ENCODE data around the gene NOB1.

The NOB1 gene

GRCh38 chr16:69712277-69712676 is 42.4 kb downstream of the NOB1 start:
- no CpG with 5 or more reads among the region's 4 CpGs for WGBS, 2 donors (ENCODE audit: extremely low coverage in 2 of 2, insufficient read length in 2 of 2, insufficient replicate concordance in 1 of 2)
- H3K36me3 ChIP-seq (replicated peaks in 1 of 2; ENCODE audit: control insufficient read depth in 2 of 2, insufficient read depth in 2 of 2, low read length in 2 of 2): peaks cover 8 to 59% of the 10 kb centered on the region in 2 donors

GRCh38 chr16:69711115-69711740 is 43.5 kb downstream of the NOB1 start:
- Histone ChIP-seq H3K79me1 (ENCODE audit: low read depth, low read length) (no peaks in the 10 kb centered on the region), H3K9ac (ENCODE audit: low read depth, low read length, poor library complexity) (no peak overlapping the region), H2BK12ac (ENCODE audit: low read length) (no peak overlapping the region), H2BK15ac (ENCODE audit: low read length) (no peak overlapping the region), H2BK120ac (ENCODE audit: low read depth, low read length) (no peak overlapping the region), H3K18ac (ENCODE audit: low read length) (no peak overlapping the region), H2AK5ac (ENCODE audit: low read depth, low read length) (no peak overlapping the region), H3K14ac (ENCODE audit: low read length) (no peak overlapping the region), H2AFZ (ENCODE audit: low read length) (no peak overlapping the region), H3K4me2 (ENCODE audit: insufficient read depth, low read length, poor library complexity, severe bottlenecking) (no peak overlapping the region), H3K27ac (replicated peaks; ENCODE audit: low read length) (no peak overlapping the region), H3K4me3 (ENCODE audit: low read length in 2 of 2) (no peak overlapping the region), H2BK5ac (ENCODE audit: low read length) (no peak overlapping the region), H4K8ac (ENCODE audit: low read depth, low read length) (no peak overlapping the region), H3K23ac (ENCODE audit: low read depth, low read length, poor library complexity) (no peak overlapping the region), H4K91ac (ENCODE audit: low read depth, low read length, poor library complexity) (no peak overlapping the region), H3K9me3 (replicated peaks in 1 of 2; ENCODE audit: control insufficient read depth in 2 of 2, insufficient read depth in 1 of 2, low read depth in 1 of 2, low read length in 2 of 2) (no peaks in the 10 kb centered on the region), H3K4ac (ENCODE audit: low read length) (no peak overlapping the region), H3K4me1 (ENCODE audit: control insufficient read depth in 2 of 2, insufficient read depth in 1 of 2, low read depth in 1 of 2, low read length in 2 of 2) (no peaks in the 10 kb centered on the region), H3K36me3 (replicated peaks in 1 of 2; ENCODE audit: control insufficient read depth in 2 of 2, insufficient read depth in 2 of 2, low read length in 2 of 2) (peaks cover 8 to 58% of the 10 kb centered on the region in 2 donors), H3K27me3 (ENCODE audit: control insufficient read depth in 3 of 3, insufficient read depth in 3 of 3, low read depth in 1 of 3, low read length in 3 of 3) (no peaks in the 10 kb centered on the region)
- DNase-seq (ENCODE audit: low spot score): no peak
- WGBS, 2 donors (ENCODE audit: extremely low coverage in 2 of 2, insufficient read length in 2 of 2, insufficient replicate concordance in 1 of 2): no CpG with 5 or more reads among the region's 12 CpGs

More at GRCh38 chr16:69712277-69712676, 42.4 kb downstream of the NOB1 start:
- no peak overlapping the region for H4K91ac ChIP-seq (ENCODE audit: low read depth, low read length, poor library complexity)
- H3K27me3 ChIP-seq (ENCODE audit: control insufficient read depth in 3 of 3, insufficient read depth in 3 of 3, low read depth in 1 of 3, low read length in 3 of 3): no peaks in the 10 kb centered on the region
- no peak overlapping the region for H3K23ac ChIP-seq (ENCODE audit: low read depth, low read length, poor library complexity)
- no peak overlapping the region for H3K18ac ChIP-seq (ENCODE audit: low read length)
- DNase-seq (ENCODE audit: low spot score): no peak
- peak overlapping the region; percentile 71 for H3K14ac ChIP-seq (ENCODE audit: low read length)
- H2BK120ac ChIP-seq (ENCODE audit: low read depth, low read length): no peak overlapping the region
- no peak overlapping the region for H2AFZ ChIP-seq (ENCODE audit: low read length)
- no peak overlapping the region for H3K27ac ChIP-seq (replicated peaks; ENCODE audit: low read length)
- no peak overlapping the region for H2AK5ac ChIP-seq (ENCODE audit: low read depth, low read length)
- H3K4ac ChIP-seq (ENCODE audit: low read length): no peak overlapping the region
- no peak overlapping the region for H2BK15ac ChIP-seq (ENCODE audit: low read length)
- H2BK12ac ChIP-seq (ENCODE audit: low read length): no peak overlapping the region
- H3K9ac ChIP-seq (ENCODE audit: low read depth, low read length, poor library complexity): peak overlapping the region; percentile 44
- H3K9me3 ChIP-seq (replicated peaks in 1 of 2; ENCODE audit: control insufficient read depth in 2 of 2, insufficient read depth in 1 of 2, low read depth in 1 of 2, low read length in 2 of 2): no peaks in the 10 kb centered on the region
- no peak overlapping the region for H4K8ac ChIP-seq (ENCODE audit: low read depth, low read length)
- no peak overlapping the region for H2BK5ac ChIP-seq (ENCODE audit: low read length)
- H3K4me1 ChIP-seq (ENCODE audit: control insufficient read depth in 2 of 2, insufficient read depth in 1 of 2, low read depth in 1 of 2, low read length in 2 of 2): no peaks in the 10 kb centered on the region
- H3K4me2 ChIP-seq (ENCODE audit: insufficient read depth, low read length, poor library complexity, severe bottlenecking): no peak overlapping the region
- no peaks in the 10 kb centered on the region for H3K79me1 ChIP-seq (ENCODE audit: low read depth, low read length)
- no peak overlapping the region for H3K4me3 ChIP-seq (ENCODE audit: low read length in 2 of 2)

DNA sequence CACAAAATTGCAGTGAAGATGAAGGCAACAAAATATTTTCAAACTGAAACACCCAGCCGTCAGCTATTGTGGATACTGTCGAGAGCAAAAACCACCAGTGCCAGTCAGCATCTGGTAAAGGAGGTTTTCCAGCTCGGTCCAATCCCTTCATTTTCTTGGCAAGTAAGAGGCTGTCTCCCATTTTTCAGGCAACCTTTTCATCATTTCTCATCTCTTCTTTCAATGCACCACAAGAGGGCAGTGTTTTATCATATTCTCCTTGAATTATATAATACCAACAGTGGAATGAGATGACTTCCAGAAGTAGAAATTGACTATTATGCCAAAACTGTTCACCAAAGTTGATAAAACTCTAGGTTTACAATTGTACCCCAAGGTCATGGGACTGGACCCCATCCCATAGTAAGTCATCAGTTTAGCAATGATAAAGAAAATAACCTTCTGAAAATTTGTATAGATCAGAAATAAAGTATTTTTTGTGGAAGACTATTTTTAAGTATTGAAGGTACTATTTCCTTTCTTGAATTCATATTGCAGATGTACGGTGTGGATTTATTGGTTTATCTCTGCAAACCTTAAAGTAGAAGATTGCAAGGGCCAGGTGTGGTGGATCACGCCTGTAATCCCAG is 45.2 kb downstream of the NOB1 start:
- Histone ChIP-seq H3K9ac (ENCODE audit: low read depth, low read length, poor library complexity) (no peak overlapping the region), H2BK5ac (ENCODE audit: low read length) (no peak overlapping the region), H3K4me3 (ENCODE audit: low read length in 2 of 2) (no peak overlapping the region), H3K18ac (ENCODE audit: low read length) (no peak overlapping the region), H3K79me1 (ENCODE audit: low read depth, low read length) (no peaks in the 10 kb centered on the region), H3K4ac (ENCODE audit: low read length) (no peak overlapping the region), H3K27me3 (ENCODE audit: control insufficient read depth in 3 of 3, insufficient read depth in 3 of 3, low read depth in 1 of 3, low read length in 3 of 3) (no peaks in the 10 kb centered on the region), H3K14ac (ENCODE audit: low read length) (no peak overlapping the region), H3K9me3 (replicated peaks in 1 of 2; ENCODE audit: control insufficient read depth in 2 of 2, insufficient read depth in 1 of 2, low read depth in 1 of 2, low read length in 2 of 2) (no peaks in the 10 kb centered on the region), H4K8ac (ENCODE audit: low read depth, low read length) (no peak overlapping the region), H2AK5ac (ENCODE audit: low read depth, low read length) (no peak overlapping the region), H3K27ac (replicated peaks; ENCODE audit: low read length) (no peak overlapping the region), H3K4me2 (ENCODE audit: insufficient read depth, low read length, poor library complexity, severe bottlenecking) (no peak overlapping the region), H2BK15ac (ENCODE audit: low read length) (no peak overlapping the region), H2BK12ac (ENCODE audit: low read length) (no peak overlapping the region), H3K4me1 (ENCODE audit: control insufficient read depth in 2 of 2, insufficient read depth in 1 of 2, low read depth in 1 of 2, low read length in 2 of 2) (no peaks in the 10 kb centered on the region), H3K36me3 (replicated peaks in 1 of 2; ENCODE audit: control insufficient read depth in 2 of 2, insufficient read depth in 2 of 2, low read length in 2 of 2) (peaks cover 5 to 55% of the 10 kb centered on the region in 2 donors), H4K91ac (ENCODE audit: low read depth, low read length, poor library complexity) (no peak overlapping the region), H3K23ac (ENCODE audit: low read depth, low read length, poor library complexity) (no peak overlapping the region), H2BK120ac (ENCODE audit: low read depth, low read length) (no peak overlapping the region), H2AFZ (ENCODE audit: low read length) (no peak overlapping the region)
- no CpG with 5 or more reads among the region's 5 CpGs for WGBS, 2 donors (ENCODE audit: extremely low coverage in 2 of 2, insufficient read length in 2 of 2, insufficient replicate concordance in 1 of 2)
- DNase-seq (ENCODE audit: low spot score): peak; percentile 44

DNA sequence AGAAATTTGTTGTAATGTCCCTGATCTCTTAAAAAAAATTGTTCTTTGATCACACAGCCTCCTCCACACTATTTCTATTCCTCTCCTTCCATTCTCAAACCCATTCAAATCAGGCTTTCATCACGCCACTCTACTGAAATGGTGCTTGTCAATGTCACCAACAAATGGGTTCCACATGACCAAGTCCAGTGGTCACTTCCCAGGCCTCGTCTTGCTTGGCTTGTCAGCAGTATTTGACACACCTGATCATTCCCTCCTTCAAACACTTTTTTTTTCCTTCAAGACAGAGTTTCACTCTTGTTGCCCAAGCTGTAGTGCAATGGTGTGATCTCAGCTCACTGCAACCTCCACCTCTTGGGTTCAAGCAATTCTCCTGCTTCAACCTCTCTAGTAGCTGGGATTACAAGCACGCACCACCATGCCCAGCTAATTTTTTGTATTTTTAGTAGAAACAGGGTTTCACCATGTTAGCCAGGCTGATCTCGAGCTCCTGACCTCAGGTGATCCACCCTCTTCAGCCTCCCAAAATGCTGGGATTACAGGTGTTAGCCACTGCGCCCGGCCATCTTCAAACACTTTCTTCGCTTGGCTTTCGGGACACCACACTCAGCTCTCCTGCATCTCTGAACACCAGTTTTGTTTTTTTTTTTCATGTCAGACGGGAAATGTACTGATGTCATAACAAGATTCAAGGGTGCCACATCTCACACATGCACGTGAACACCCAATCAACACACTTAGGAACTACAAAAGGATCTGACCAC is 46.6 kb downstream of the NOB1 start:
- Histone ChIP-seq H3K79me1 (ENCODE audit: low read depth, low read length) (no peaks in the 10 kb centered on the region), H3K27me3 (ENCODE audit: control insufficient read depth in 3 of 3, insufficient read depth in 3 of 3, low read depth in 1 of 3, low read length in 3 of 3) (no peaks in the 10 kb centered on the region), H3K4me3 (ENCODE audit: low read length in 2 of 2) (no peak overlapping the region), H2BK15ac (ENCODE audit: low read length) (no peak overlapping the region), H4K91ac (ENCODE audit: low read depth, low read length, poor library complexity) (no peak overlapping the region), H4K8ac (ENCODE audit: low read depth, low read length) (no peak overlapping the region), H3K18ac (ENCODE audit: low read length) (no peak overlapping the region), H3K27ac (replicated peaks; ENCODE audit: low read length) (no peak overlapping the region), H3K23ac (ENCODE audit: low read depth, low read length, poor library complexity) (no peak overlapping the region), H3K4ac (ENCODE audit: low read length) (no peak overlapping the region), H2BK120ac (ENCODE audit: low read depth, low read length) (no peak overlapping the region), H2BK5ac (ENCODE audit: low read length) (no peak overlapping the region), H3K9me3 (replicated peaks in 1 of 2; ENCODE audit: control insufficient read depth in 2 of 2, insufficient read depth in 1 of 2, low read depth in 1 of 2, low read length in 2 of 2) (no peaks in the 10 kb centered on the region), H3K36me3 (replicated peaks in 1 of 2; ENCODE audit: control insufficient read depth in 2 of 2, insufficient read depth in 2 of 2, low read length in 2 of 2) (peaks cover 5 to 65% of the 10 kb centered on the region in 2 donors), H2AFZ (ENCODE audit: low read length) (no peak overlapping the region), H3K14ac (ENCODE audit: low read length) (no peak overlapping the region), H3K4me2 (ENCODE audit: insufficient read depth, low read length, poor library complexity, severe bottlenecking) (no peak overlapping the region), H2AK5ac (ENCODE audit: low read depth, low read length) (no peak overlapping the region), H2BK12ac (ENCODE audit: low read length) (no peak overlapping the region), H3K4me1 (ENCODE audit: control insufficient read depth in 2 of 2, insufficient read depth in 1 of 2, low read depth in 1 of 2, low read length in 2 of 2) (no peaks in the 10 kb centered on the region), H3K9ac (ENCODE audit: low read depth, low read length, poor library complexity) (no peak overlapping the region)
- 100% methylated on average over 1 of the region's 10 CpGs; no CpG with 5 or more reads in 1 of the 2 donors for WGBS, 2 donors (ENCODE audit: extremely low coverage in 2 of 2, insufficient read length in 2 of 2, insufficient replicate concordance in 1 of 2)
- no peak for DNase-seq (ENCODE audit: low spot score)

Data from neuronal stem cell (in vitro differentiated cells).